ENCODE data around the gene BAD. TPM values are rescaled to one million over a fixed set of nuclear protein-coding genes. Genes with fewer than 3 reads are reported as not detected.

Gene BAD
- total and polyA plus RNA-seq, 2 of the 13 experiments (the other 11 are each of a cell fraction or from before 2014, with no cell fraction given): 17.9 to 28.5 TPM

GRCh38 chr11:64269540-64270220 is 14.8 kb downstream of the BAD start (continued):
- TF ChIP-seq STAG1 (CRISPR knock-in tag; IDR thresholded peaks at IDR 0.05): no peak; the same call in 1 of the 2 replicates
- TF ChIP-seq ZFP36 (IDR thresholded peaks at IDR 0.05; ENCODE audit: borderline replicate concordance, low read depth, low read length, partially characterized antibody): no peak
- TF ChIP-seq DDIT3 (CRISPR knock-in tag; IDR thresholded peaks at IDR 0.05): no peak
- TF ChIP-seq NFYB (CRISPR knock-in tag; IDR thresholded peaks at IDR 0.05): peak; percentile 78
- TF ChIP-seq ZBTB46 (CRISPR knock-in tag; IDR thresholded peaks at IDR 0.05; ENCODE audit: borderline replicate concordance): no peak
- no peak for TF ChIP-seq ZFYVE20 (CRISPR knock-in tag; IDR thresholded peaks at IDR 0.05; ENCODE audit: borderline replicate concordance, low read depth)
- TF ChIP-seq EZH2 (conservative IDR thresholded peaks at IDR 0.05; ENCODE audit: low read depth, low read length): no peak
- TF ChIP-seq ZNF431 (CRISPR knock-in tag; IDR thresholded peaks at IDR 0.05; ENCODE audit: borderline replicate concordance, low read depth): no peak
- TF ChIP-seq RAD51 (IDR thresholded peaks at IDR 0.05; ENCODE audit: borderline replicate concordance): no peak
- no peak for TF ChIP-seq HNRNPUL1 (IDR thresholded peaks at IDR 0.05; ENCODE audit: low read depth, low read length)
- no peak for TF ChIP-seq ZNF740 (CRISPR knock-in tag; IDR thresholded peaks at IDR 0.05)
- no peak for TF ChIP-seq ATAD3A (CRISPR knock-in tag; IDR thresholded peaks at IDR 0.05)
- no peak for TF ChIP-seq NBN (conservative IDR thresholded peaks at IDR 0.05)
- no peak for TF ChIP-seq ZNF235 (CRISPR knock-in tag; IDR thresholded peaks at IDR 0.05; ENCODE audit: borderline replicate concordance)
- TF ChIP-seq EEA1 (CRISPR knock-in tag; IDR thresholded peaks at IDR 0.05; ENCODE audit: borderline replicate concordance): 0 out of 2 replicates have a peak, but pooled peaks have one; percentile 63
- TF ChIP-seq ZNF616 (CRISPR knock-in tag; IDR thresholded peaks at IDR 0.05; ENCODE audit: low read depth): no peak
- no peak; the same call in 1 of the 2 replicates for TF ChIP-seq ZNF629 (CRISPR knock-in tag; conservative IDR thresholded peaks at IDR 0.05)
- no peak for TF ChIP-seq POLR2AphosphoS2 (IDR thresholded peaks at IDR 0.05; ENCODE audit: low read depth, low read length)
- TF ChIP-seq NR2F6 (IDR thresholded peaks at IDR 0.05): peak; percentile 52
- TF ChIP-seq NR2F6 (CRISPR knock-in tag; IDR thresholded peaks at IDR 0.05): peak; percentile 83
- TF ChIP-seq ZNF605 (CRISPR knock-in tag; IDR thresholded peaks at IDR 0.05): no peak
- TF ChIP-seq KLF9 (CRISPR knock-in tag; IDR thresholded peaks at IDR 0.05; ENCODE audit: low read depth): 0 out of 2 replicates have a peak, but pooled peaks have one; percentile 68
- TF ChIP-seq NR0B2 (CRISPR knock-in tag; IDR thresholded peaks at IDR 0.05): no peak
- TF ChIP-seq ZMYM2 (CRISPR knock-in tag; IDR thresholded peaks at IDR 0.05): no peak
- no peak for TF ChIP-seq NFATC3 (CRISPR knock-in tag; IDR thresholded peaks at IDR 0.05)
- TF ChIP-seq BCL6 (CRISPR knock-in tag; IDR thresholded peaks at IDR 0.05): no peak; the same call in 1 of the 2 replicates
- TF ChIP-seq ZFAT (CRISPR knock-in tag; conservative IDR thresholded peaks at IDR 0.05): no peak
- no peak; the same call in 1 of the 2 replicates for TF ChIP-seq HBP1 (CRISPR knock-in tag; IDR thresholded peaks at IDR 0.05; ENCODE audit: low read depth)
- 0 out of 2 replicates have a peak, but pooled peaks have one; percentile 4 for TF ChIP-seq YEATS4 (CRISPR knock-in tag; IDR thresholded peaks at IDR 0.05; ENCODE audit: borderline replicate concordance)
